HCT116 (cell line): Measurements from ENCODE around the gene COG5. TPM values are rescaled to one million over a fixed set of nuclear protein-coding genes. Genes with fewer than 3 reads are reported as not detected.

Experiments used
- ATAC-seq: fragments of 200-7000 bp; cut with Tn5 transposase; 2 replicates; pipeline ENCODE4 v1.9.1; 2020; ENCODE audit warnings: mild to moderate bottlenecking, moderate library complexity
- BruUV-seq: library from RNA; stranded (reverse); fragments of 400-500 nt; replicated peaks from 2 replicates; lab custom pipeline; 2021; lab: Mats Ljungman, UMichigan
- CTCF ChIA-PET: fragments of 300-600 bp; sonication (Branson Sonifier 250); formaldehyde crosslinking; loops from one replicate; lab custom pipeline; 2021; ENCODE audit warnings: antibody characterized with exemption; lab: Charles Lee
- POLR2A ChIA-PET: fragments of 300-600, 350-600 bp; sonication (Branson Sonifier 250); formaldehyde crosslinking; loops from one replicate; lab custom pipeline; 2021; ENCODE audit warnings: antibody characterized with exemption; lab: Charles Lee
- RAD21 ChIA-PET, 2 experiments: fragments of 300-600 bp; sonication (Branson Sonifier 250); formaldehyde crosslinking; loops; one replicate each; lab custom pipeline; 2023; ENCODE audit warnings: low total read pairs in 2 of 2; ENCODE audit not compliant: uncharacterized antibody in 2 of 2, unreplicated experiment in 2 of 2, low non-redundant PET in 1 of 2; lab: Charles Lee
- DNase-seq: peaks from one replicate; pipeline ENCODE4 v3.0.0-alpha.2; 2010; ENCODE audit warnings: low read depth, low spot score
- H2AFZ ChIP-seq: fragments of 200-600 bp; shearing (Covaris generic), sonication (generic); 2 replicates; pipeline ENCODE4 v1.6.1; 2017; ENCODE audit warnings: low read depth, mixed run types, mixed read lengths, antibody characterized with exemption, low read length; ENCODE audit not compliant: poor library complexity, severe bottlenecking
- H3K27ac ChIP-seq: 2 replicates; pipeline ENCODE4 v1.5.1; 2012; ENCODE audit warnings: low read depth, low read length
- H3K27me3 ChIP-seq: fragments of 200-600 bp; sonication (generic); 2 replicates; pipeline ENCODE4 v1.6.1; 2016; ENCODE audit warnings: mixed run types, low read length, mixed read lengths; ENCODE audit not compliant: insufficient read depth
- H3K36me3 ChIP-seq, 2 experiments: fragments of 200-500 bp in 1 of 2; fragments of 200-600 bp in 1 of 2; sonication (Bioruptor generic) in 1 of 2; sonication (generic) in 1 of 2; 2 replicates each; pipeline versions ENCODE4 v1.5.1 to v1.6.1; 2014 to 2016; ENCODE audit warnings: low read length in 2 of 2, inconsistent platforms in 1 of 2, mixed read lengths in 1 of 2, mixed run types in 1 of 2; ENCODE audit not compliant: insufficient read depth in 2 of 2, control insufficient read depth in 1 of 2
- H3K4me1 ChIP-seq, 2 experiments: fragments of 200-600 bp in 1 of 2; sonication (generic) in 1 of 2; 2 replicates each; pipeline versions ENCODE4 v1.5.1 to v1.6.1; 2012 to 2017; ENCODE audit warnings: low read length in 2 of 2, inconsistent platforms in 1 of 2, mild to moderate bottlenecking in 1 of 2, mixed read lengths in 1 of 2, mixed run types in 1 of 2, moderate library complexity in 1 of 2; ENCODE audit not compliant: insufficient read depth in 2 of 2, control insufficient read depth in 1 of 2
- H3K4me2 ChIP-seq: fragments of 200-600 bp; sonication (generic); 2 replicates; pipeline ENCODE4 v1.6.1; 2017; ENCODE audit warnings: mixed run types, low read length, mixed read lengths
- H3K4me3 ChIP-seq, 2 experiments: fragments of 200-600 bp in 1 of 2; sonication (generic) in 1 of 2; replicated peaks in 1 of 2; 2 replicates each; pipeline ENCODE4 v1.5.1; 2011 to 2016; ENCODE audit warnings: low read length in 2 of 2, control low read depth in 1 of 2, low read depth in 1 of 2, mild to moderate bottlenecking in 1 of 2, mixed read lengths in 1 of 2, mixed run types in 1 of 2
- H3K79me2 ChIP-seq: fragments of 200-600 bp; sonication (generic); 2 replicates; pipeline ENCODE4 v1.6.1; 2017; ENCODE audit warnings: mild to moderate bottlenecking, mixed run types, low read length, moderate library complexity, mixed read lengths; ENCODE audit not compliant: insufficient read depth
- H3K9ac ChIP-seq: fragments of 200-600 bp; sonication (generic); 2 replicates; pipeline ENCODE4 v1.6.1; 2016; ENCODE audit warnings: low read length, mixed read lengths
- H3K9me2 ChIP-seq: fragments of 200-600 bp; sonication (generic), shearing (Covaris generic); 2 replicates; pipeline ENCODE4 v1.6.1; 2017; ENCODE audit warnings: mixed run types, mild to moderate bottlenecking, moderate library complexity; ENCODE audit not compliant: insufficient read depth
- H3K9me3 ChIP-seq, 2 experiments: fragments of 200-500 bp in 1 of 2; fragments of 200-600 bp in 1 of 2; sonication (Bioruptor generic) in 1 of 2; sonication (generic) in 1 of 2; 2 replicates each; pipeline ENCODE4 v1.6.1; 2014 to 2017; ENCODE audit warnings: low read length in 2 of 2, mixed read lengths in 2 of 2, inconsistent platforms in 1 of 2, low read depth in 1 of 2, mild to moderate bottlenecking in 1 of 2, mixed run types in 1 of 2, moderate library complexity in 1 of 2; ENCODE audit not compliant: control insufficient read depth in 1 of 2, insufficient read depth in 1 of 2
- H4K20me1 ChIP-seq: fragments of 200-600 bp; sonication (generic), shearing (Covaris generic); 2 replicates; pipeline ENCODE4 v1.6.1; 2017; ENCODE audit warnings: mixed run types, mild to moderate bottlenecking, moderate library complexity; ENCODE audit not compliant: insufficient read depth
- ATF3 ChIP-seq: IDR thresholded peaks from 2 replicates; pipeline ENCODE4 v1.6.1; 2012
- CBX3 ChIP-seq: IDR thresholded peaks from 2 replicates; pipeline ENCODE4 v1.6.1; 2012; ENCODE audit warnings: low read depth
- CTCF ChIP-seq, 3 experiments: fragments of 200-600 bp in 1 of 3; sonication (generic) in 1 of 3; IDR thresholded peaks in 2 of 3; conservative IDR thresholded peaks in 1 of 3; 2 replicates each; pipeline ENCODE4 v1.5.1; 2012 to 2017; ENCODE audit warnings: low read depth in 2 of 3, low read length in 2 of 3, antibody characterized with exemption in 1 of 3, borderline replicate concordance in 1 of 3, control low read depth in 1 of 3, mild to moderate bottlenecking in 1 of 3, mixed read lengths in 1 of 3, mixed run types in 1 of 3, moderate library complexity in 1 of 3; ENCODE audit not compliant: insufficient read depth in 1 of 3
- EGR1 ChIP-seq: IDR thresholded peaks from 2 replicates; pipeline ENCODE4 v1.6.1; 2012; ENCODE audit warnings: low read depth
- ELF1 ChIP-seq: IDR thresholded peaks from 2 replicates; pipeline ENCODE4 v1.6.1; 2012; ENCODE audit warnings: low read depth, borderline replicate concordance
- EZH2 ChIP-seq: fragments of 200-600 bp; sonication (generic); IDR thresholded peaks from 2 replicates; pipeline ENCODE4 v1.6.1; 2017; ENCODE audit warnings: antibody characterized with exemption, mixed run types
- EZH2phosphoT487 ChIP-seq: fragments of 200-600 bp; IDR thresholded peaks from 2 replicates; pipeline ENCODE4 v1.6.1; 2018; ENCODE audit warnings: antibody characterized with exemption, borderline replicate concordance
- FOSL1 ChIP-seq: IDR thresholded peaks from 2 replicates; pipeline ENCODE4 v1.6.1; 2012; ENCODE audit warnings: low read depth
- JUND ChIP-seq: IDR thresholded peaks from 2 replicates; pipeline ENCODE4 v1.6.1; 2012
- POLR2A ChIP-seq: IDR thresholded peaks from 2 replicates; pipeline ENCODE4 v1.7.0; 2011; ENCODE audit warnings: borderline replicate concordance; ENCODE audit not compliant: insufficient read depth, insufficient read length; ENCODE audit errors: extremely low read depth
- POLR2AphosphoS5 ChIP-seq: IDR thresholded peaks from 2 replicates; pipeline ENCODE4 v1.6.1; 2011; ENCODE audit warnings: mild to moderate bottlenecking, low read depth, low read length, moderate library complexity
- RAD21 ChIP-seq: IDR thresholded peaks from 2 replicates; pipeline ENCODE4 v1.6.1; 2012; ENCODE audit warnings: low read depth, mild to moderate bottlenecking
- SIN3A ChIP-seq: IDR thresholded peaks from 2 replicates; pipeline ENCODE4 v1.6.1; 2012; ENCODE audit warnings: low read depth
- SP1 ChIP-seq: IDR thresholded peaks from 2 replicates; pipeline ENCODE4 v1.6.1; 2012; ENCODE audit warnings: low read depth
- SRF ChIP-seq: IDR thresholded peaks from 2 replicates; pipeline ENCODE4 v1.6.1; 2012; ENCODE audit warnings: low read depth
- TCF7L2 ChIP-seq: IDR thresholded peaks from 2 replicates; pipeline ENCODE4 v1.7.0; 2011; ENCODE audit warnings: borderline replicate concordance, inconsistent platforms; ENCODE audit not compliant: insufficient read depth, insufficient read length; ENCODE audit errors: extremely low read depth
- ZBTB33 ChIP-seq: IDR thresholded peaks from 2 replicates; pipeline ENCODE4 v1.6.1; 2011; ENCODE audit warnings: mild to moderate bottlenecking, low read length, moderate library complexity; ENCODE audit not compliant: insufficient replicate concordance; ENCODE audit errors: extremely low read depth
- ZFX ChIP-seq: fragments of 450-650 bp; IDR thresholded peaks from 2 replicates; pipeline ENCODE4 v1.6.1; 2017
- ZNF274 ChIP-seq: fragments of 200-500 bp; sonication (Bioruptor generic); IDR thresholded peaks from 2 replicates; pipeline ENCODE4 v1.6.1; 2014; ENCODE audit warnings: mild to moderate bottlenecking, low read depth, low read length, inconsistent platforms
- intact Hi-C: fragments of 100-400 bp; cut with micrococcal nuclease; formaldehyde crosslinking; loops from 2 replicates; pipeline ENCODE4 v1.10.0; 2022
- total RNA-seq: library from RNA; stranded (reverse); gene quantifications from one replicate; pipeline ENCODE4 v1.2.1, GENCODE V29; 2021; ENCODE audit not compliant: unreplicated experiment

COG5 gene
- total RNA-seq, 1 experiment from 2014 or later = 30.7 TPM

- Histone ChIP-seq H4K20me1 (no peaks in the 10 kb centered on the region), H3K4me3 (no peak overlapping the region), H3K4me1 (peaks cover 0 to 12% of the 10 kb centered on the region in 2 experiments; a peak in 2 of 4 replicates), H3K36me3 (no peaks in the 10 kb centered on the region), H3K4me2 (no peak overlapping the region), H2AFZ (no peak overlapping the region), H3K27me3 (no peaks in the 10 kb centered on the region), H3K79me2 (no peaks in the 10 kb centered on the region), H3K9ac (no peak overlapping the region), H3K9me3 (no peaks in the 10 kb centered on the region), H3K27ac (no peak overlapping the region), H3K9me2 (no peaks in the 10 kb centered on the region)
- ATAC-seq (no peak), DNase-seq (no peak)
- ChIA-PET POLR2A (no interaction called here), CTCF (no interaction called here), RAD21 (no interaction called here)
- no TSS peak for BruUV-seq
- intact Hi-C loops = no loop called here
- TF ChIP-seq JUND (no peak), FOSL1 (no peak), POLR2AphosphoS5 (no peak), ELF1 (no peak), SRF (no peak), SP1 (no peak), ZNF274 (no peak), RAD21 (no peak), ZFX (no peak), CBX3 (no peak), EZH2 (no peak), POLR2A (no peak), ATF3 (no peak), ZBTB33 (no peak), EGR1 (no peak), TCF7L2 (no peak), SIN3A (no peak), EZH2phosphoT487 (no peak), CTCF (IDR thresholded peaks at IDR 0.05 in 2 of 3, conservative IDR thresholded peaks at IDR 0.05 in 1 of 3; ENCODE audit: borderline replicate concordance in 1 of 3, insufficient read depth in 1 of 3, low read depth in 2 of 3, low read length in 2 of 3) (no peak)
Measured at GRCh38 chr7:107446531-107446930, 117.2 kb downstream of the COG5 start.
